WI38 (cell line): ENCODE data around the gene SUGCT.

Experiments used
- H3K4me3 ChIP-seq: 2 replicates; pipeline ENCODE4 v1.5.1; 2011; ENCODE audit warnings: low read depth, mild to moderate bottlenecking, control low read depth, low read length
- CTCF ChIP-seq: IDR thresholded peaks from 2 replicates; pipeline ENCODE4 v1.5.1; 2012; ENCODE audit warnings: low read depth, mild to moderate bottlenecking, control low read depth, low read length

The SUGCT gene

DNA sequence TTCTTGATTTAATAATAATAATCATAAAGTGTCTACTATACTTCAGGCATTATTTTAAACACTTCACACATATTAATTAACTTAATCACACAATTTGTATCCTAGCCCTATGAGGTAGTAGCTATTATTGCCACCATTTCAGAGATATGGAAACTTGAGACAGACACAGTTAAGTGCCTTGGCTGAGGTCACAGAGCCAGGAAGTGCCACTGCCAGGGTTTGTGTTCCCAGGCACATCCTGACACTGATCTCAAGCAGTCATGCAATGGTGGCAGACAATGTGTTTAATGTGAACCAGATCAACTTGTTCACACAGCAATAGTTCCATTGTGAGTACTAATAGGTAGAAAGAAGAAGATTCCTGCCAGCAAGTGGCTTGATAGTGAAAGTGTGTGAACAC lies 666.0 kb downstream of the SUGCT start:
- H3K4me3 ChIP-seq: no peak overlapping the region
- TF ChIP-seq CTCF: no peak

DNA sequence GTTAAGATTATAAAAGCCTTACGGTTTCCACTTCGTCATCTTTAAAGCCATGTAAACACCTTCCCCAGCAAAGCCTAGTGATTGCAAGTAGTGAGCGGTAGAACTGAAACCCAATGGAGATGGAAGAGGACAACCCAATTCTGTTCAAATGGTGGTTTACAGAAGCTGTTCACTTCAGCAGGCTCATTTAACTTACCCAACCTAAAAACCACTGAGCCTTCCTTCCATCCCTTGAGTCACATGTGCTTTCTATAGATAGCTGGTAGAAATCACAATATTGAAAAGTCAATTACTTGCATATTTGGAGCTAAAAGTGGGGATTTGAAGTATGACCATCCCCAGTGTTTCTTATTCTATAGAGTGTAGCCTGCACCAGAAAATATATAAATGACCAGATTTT lies 667.7 kb downstream of the SUGCT start:
- no peak for TF ChIP-seq CTCF
- H3K4me3 ChIP-seq: no peak overlapping the region

DNA sequence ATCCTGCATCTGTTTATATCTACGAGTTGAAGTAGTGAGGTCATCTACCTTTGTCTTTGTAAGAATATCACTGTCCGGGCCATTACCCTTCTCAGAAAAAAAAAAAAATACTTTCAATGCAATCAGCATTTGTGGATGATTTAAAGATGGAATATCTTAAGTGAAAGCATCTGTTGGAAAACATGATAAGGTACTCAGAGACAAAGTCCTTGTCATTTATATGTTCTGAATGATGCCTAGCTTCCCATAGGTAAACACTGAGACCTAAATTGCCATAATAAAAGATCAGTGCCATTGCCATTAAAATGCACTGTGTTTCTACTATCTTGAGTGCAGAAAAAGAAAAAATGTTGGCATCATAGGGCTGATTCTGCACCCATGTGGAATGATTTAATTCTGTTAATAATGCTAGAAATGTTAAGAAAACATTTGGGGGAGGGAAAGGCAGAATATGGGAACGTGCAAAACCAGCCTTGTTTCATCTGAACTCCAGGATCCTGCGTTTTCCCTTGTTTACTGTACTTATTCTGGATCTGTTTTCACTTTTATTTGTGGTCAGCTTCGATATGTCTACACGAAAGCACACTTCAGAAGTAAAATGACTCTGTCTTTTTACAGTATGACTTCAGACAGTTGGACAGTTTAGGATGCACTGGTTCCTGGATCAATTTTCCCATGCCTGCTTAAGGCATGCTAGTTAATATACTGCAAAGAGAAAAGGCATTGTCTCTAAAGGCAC lies 669.8 kb downstream of the SUGCT start:
- no peak for TF ChIP-seq CTCF
- no peak overlapping the region for H3K4me3 ChIP-seq

DNA sequence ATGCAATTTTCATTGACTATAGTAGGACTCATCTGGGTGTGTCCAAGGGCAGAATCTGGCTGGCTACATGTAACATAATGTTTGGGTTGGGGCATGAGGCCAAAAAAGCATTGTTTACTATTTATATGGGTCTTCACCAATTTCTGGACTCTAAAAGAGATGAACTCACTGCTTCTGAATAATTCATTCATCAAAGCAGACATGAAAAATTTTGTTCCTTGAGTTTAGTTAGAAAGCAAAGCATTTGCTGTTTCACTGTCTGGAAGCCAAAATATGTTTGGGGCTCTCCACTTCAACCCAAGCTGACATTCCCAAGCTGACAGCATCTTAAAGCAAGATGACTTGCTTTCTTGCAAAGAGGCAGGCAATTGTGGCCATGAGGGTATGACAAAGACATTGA lies 670.6 kb downstream of the SUGCT start:
- no peak overlapping the region for H3K4me3 ChIP-seq
- no peak for TF ChIP-seq CTCF

DNA sequence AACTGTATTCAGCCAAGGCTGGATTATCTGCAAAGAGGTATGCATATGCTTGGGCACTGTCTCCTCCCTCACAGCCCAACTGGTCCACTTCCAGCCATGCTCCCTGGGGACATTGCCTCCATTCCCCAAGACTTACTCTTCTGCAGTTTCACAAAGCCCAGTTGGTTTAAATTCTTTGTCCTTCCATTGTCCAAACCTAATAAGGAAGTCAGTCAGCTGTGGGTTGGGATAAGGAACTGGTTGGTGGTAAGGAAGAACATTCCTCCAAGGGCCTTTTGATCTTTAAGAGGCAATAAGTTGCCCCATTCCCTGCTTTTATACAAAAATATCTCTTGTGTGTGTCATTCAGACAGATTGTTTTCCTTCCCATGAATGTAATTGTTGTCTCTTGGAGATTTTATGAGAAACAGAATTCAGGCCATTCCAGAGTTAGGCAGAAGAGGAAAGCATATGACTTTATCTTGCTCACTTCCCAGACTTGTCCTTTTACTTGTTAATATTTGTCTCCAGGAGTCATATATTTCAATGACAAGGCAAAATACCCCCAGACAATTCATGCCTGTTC lies 673.7 kb downstream of the SUGCT start:
- no peak overlapping the region for H3K4me3 ChIP-seq
- TF ChIP-seq CTCF: no peak

GRCh38 chr7:40810274-40810673 lies 675.5 kb downstream of the SUGCT start:
- no peak for TF ChIP-seq CTCF

GRCh38 chr7:40811666-40812065 lies 676.9 kb downstream of the SUGCT start:
- no peak for TF ChIP-seq CTCF
- no peak overlapping the region for H3K4me3 ChIP-seq

More at GRCh38 chr7:40810274-40810673, 675.5 kb downstream of the SUGCT start:
- H3K4me3 ChIP-seq: no peak overlapping the region
